T-helper 2 cell treated with Interferon-gamma antibody and Interleukin-4, amounts not matched to agents 5 μg/mL and 100 μg/mL, for 36 hours (primary cell): Measurements from ENCODE around the gene PATL1.
"Not testable (repeated sequence)": the region's sequence is repeated elsewhere in the genome, so short reads cannot be mapped to it uniquely, and the experiment has no call there.

Source experiments
- DNase-seq: peaks from one replicate; pipeline ENCODE4 v3.0.0; 2021; ENCODE audit warnings: low spot score
- H3K27ac Mint-ChIP-seq: one replicate; pipeline ENCODE4 v1.8.0; 2021; ENCODE audit warnings: mild to moderate bottlenecking, mixed read lengths
- H3K27me3 Mint-ChIP-seq: one replicate; pipeline ENCODE4 v1.8.0; 2021; ENCODE audit warnings: low read depth, mixed read lengths
- H3K36me3 Mint-ChIP-seq: one replicate; pipeline ENCODE4 v1.8.0; 2021; ENCODE audit warnings: low read depth, mixed read lengths
- H3K4me1 Mint-ChIP-seq: one replicate; pipeline ENCODE4 v1.8.0; 2021; ENCODE audit warnings: low read depth, mixed read lengths
- H3K4me3 Mint-ChIP-seq: one replicate; pipeline ENCODE4 v1.8.0; 2022; ENCODE audit warnings: mild to moderate bottlenecking, moderate library complexity, mixed read lengths
- H3K9me3 Mint-ChIP-seq: one replicate; pipeline ENCODE4 v1.8.0; 2021; ENCODE audit warnings: mixed read lengths

Gene PATL1, protein sequence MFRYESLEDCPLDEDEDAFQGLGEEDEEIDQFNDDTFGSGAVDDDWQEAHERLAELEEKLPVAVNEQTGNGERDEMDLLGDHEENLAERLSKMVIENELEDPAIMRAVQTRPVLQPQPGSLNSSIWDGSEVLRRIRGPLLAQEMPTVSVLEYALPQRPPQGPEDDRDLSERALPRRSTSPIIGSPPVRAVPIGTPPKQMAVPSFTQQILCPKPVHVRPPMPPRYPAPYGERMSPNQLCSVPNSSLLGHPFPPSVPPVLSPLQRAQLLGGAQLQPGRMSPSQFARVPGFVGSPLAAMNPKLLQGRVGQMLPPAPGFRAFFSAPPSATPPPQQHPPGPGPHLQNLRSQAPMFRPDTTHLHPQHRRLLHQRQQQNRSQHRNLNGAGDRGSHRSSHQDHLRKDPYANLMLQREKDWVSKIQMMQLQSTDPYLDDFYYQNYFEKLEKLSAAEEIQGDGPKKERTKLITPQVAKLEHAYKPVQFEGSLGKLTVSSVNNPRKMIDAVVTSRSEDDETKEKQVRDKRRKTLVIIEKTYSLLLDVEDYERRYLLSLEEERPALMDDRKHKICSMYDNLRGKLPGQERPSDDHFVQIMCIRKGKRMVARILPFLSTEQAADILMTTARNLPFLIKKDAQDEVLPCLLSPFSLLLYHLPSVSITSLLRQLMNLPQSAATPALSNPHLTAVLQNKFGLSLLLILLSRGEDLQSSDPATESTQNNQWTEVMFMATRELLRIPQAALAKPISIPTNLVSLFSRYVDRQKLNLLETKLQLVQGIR

DNA sequence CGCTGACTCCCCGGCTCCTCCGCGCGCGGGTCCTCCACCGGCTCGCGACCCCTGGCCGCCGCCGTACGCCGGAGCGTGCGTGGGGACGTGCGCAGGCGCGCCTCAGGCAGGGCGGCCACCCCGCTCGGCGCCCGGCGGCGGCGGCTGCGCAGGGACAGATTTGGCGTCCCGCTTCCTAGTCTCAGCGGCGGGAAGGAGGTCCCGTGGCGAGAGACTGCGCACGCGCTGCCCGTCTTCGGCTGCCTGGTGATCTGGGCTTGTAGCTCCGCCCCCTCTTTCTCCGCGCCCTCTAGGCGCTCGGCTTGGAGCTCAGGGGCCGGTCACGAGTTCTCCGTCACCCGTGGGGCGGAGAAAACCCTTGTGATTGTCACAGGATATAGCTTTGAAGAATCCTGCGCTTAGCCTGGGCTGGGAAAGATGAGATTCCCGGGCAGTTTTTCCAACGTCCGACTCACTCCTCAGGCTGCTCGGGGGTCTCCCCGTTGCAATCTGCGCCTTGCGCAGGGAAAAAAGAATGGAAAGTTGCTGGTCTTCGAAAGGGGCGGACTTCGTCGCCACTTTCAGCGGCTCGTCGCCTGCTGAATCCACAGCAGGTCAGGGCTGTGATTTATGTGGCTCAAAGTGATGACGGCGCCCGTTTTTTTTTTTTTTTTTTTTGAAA is at the start of gene PATL1:
PATL1 (minus strand) TSS at position 88 of the 661 bp plus-strand sequence. CDS start 142 bp downstream, outside the sequence.
- peak; percentile 99 for DNase-seq
- Mint-ChIP-seq H3K9me3 (no peaks in the 10 kb centered on the region), H3K36me3 (peaks cover 26% of the 10 kb centered on the region), H3K4me1 (peaks cover 31% of the 10 kb centered on the region), H3K27ac (peak within 1 kb of the TSS; percentile 97), H3K27me3 (no peaks in the 10 kb centered on the region), H3K4me3 (peak within 1 kb of the TSS; percentile 94)

DNA sequence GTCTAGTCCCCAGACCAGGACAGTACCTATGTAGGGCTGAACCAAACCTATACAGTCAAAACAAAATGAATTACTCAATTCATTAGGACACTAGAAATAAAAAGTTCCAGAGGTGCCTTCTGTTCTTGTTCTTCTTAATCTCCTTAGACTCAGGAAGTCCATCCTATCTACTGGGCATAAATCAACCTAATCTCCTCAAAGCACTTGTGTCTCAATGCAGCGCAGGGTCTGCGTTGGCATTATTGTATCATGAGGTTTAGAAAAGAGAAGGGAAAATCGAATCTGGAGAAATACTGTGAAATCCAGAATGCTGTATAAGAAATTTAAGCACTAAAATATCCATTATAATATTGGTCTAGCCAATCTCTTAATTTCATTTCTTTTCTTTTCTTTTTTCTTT is 47.2 kb upstream of the PATL1 start:
- Mint-ChIP-seq H3K27ac (no peak overlapping the region), H3K36me3 (no peaks in the 10 kb centered on the region), H3K4me1 (no peaks in the 10 kb centered on the region), H3K4me3 (no peak overlapping the region), H3K27me3 (peaks cover 19% of the 10 kb centered on the region), H3K9me3 (no peaks in the 10 kb centered on the region)
- no peak for DNase-seq

DNA sequence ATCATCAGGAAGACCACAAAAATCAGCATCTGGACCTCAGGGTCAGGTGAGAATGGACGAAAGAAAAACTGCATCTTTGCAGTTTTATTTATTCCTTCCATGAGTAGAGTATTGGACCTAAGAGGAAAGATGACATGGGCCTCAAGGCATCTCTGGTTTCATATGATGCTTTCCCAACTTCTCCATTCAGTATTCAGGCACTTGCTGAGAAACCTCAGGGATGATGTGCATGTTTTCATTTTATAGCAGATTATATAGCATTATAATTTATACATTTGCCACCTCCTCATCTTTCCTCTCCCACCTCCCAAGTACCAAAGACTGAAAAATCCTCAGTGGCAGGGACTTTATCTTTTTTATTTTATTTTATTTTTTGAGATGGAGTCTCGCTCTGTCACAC is 44.9 kb upstream of the PATL1 start, which contains the start of gene OR10V1:
OR10V1 (minus strand) TSS at position 101 of the 400 bp plus-strand sequence; CDS start at position 101, 0 bp downstream.
- Mint-ChIP-seq H3K4me1 (no peaks in the 10 kb centered on the region), H3K4me3 (no peak within 1 kb of the TSS), H3K27me3 (peaks cover 14% of the 10 kb centered on the region), H3K9me3 (no peaks in the 10 kb centered on the region), H3K36me3 (no peaks in the 10 kb centered on the region), H3K27ac (no peak within 1 kb of the TSS)
- DNase-seq: no peak

DNA sequence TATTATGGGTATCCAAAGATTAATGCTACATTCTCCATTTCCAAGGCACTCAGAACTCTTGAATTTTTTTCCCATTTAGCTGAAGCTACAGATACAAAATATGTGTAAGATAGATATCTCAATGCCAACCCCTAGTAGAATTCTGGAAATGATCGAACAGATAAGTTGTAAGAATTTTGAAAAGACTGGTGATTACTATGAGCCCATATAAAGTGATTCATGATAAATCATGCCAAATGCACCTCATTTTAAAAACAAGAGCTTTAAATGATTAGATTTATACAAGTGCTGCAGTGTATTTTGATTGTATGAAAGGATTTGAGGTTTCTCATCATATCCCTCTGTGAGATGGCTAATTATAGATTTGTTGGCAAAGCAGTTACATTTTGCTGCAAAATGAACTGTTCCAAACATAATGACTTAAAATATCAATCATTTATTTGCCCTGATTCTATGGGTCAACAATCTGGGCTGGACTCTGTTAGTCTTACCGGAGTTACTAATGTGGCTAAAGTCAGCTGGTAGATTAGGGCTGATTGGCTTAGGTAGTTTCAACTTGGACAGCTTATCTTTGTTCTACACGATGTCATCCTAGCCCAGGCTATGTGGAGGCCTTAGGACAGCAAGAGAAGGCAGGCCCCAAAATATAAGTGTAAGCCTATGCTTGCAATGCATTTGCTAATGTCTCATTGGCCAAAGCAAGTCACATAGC is 41.5 kb upstream of the PATL1 start:
- no peak for DNase-seq
- H3K27me3 Mint-ChIP-seq: peaks cover 6% of the 10 kb centered on the region
- H3K4me3 Mint-ChIP-seq: no peak overlapping the region
- H3K27ac Mint-ChIP-seq: no peak overlapping the region
- no peaks in the 10 kb centered on the region for H3K4me1 Mint-ChIP-seq
- H3K36me3 Mint-ChIP-seq: no peaks in the 10 kb centered on the region
- no peaks in the 10 kb centered on the region for H3K9me3 Mint-ChIP-seq

GRCh38 chr11:59708537-59708936 is 39.7 kb upstream of the PATL1 start:
- Mint-ChIP-seq H3K36me3 (no peaks in the 10 kb centered on the region), H3K27ac (no peak overlapping the region), H3K4me1 (no peaks in the 10 kb centered on the region), H3K9me3 (no peaks in the 10 kb centered on the region), H3K27me3 (no peaks in the 10 kb centered on the region), H3K4me3 (no peak overlapping the region)
- DNase-seq: no peak

DNA sequence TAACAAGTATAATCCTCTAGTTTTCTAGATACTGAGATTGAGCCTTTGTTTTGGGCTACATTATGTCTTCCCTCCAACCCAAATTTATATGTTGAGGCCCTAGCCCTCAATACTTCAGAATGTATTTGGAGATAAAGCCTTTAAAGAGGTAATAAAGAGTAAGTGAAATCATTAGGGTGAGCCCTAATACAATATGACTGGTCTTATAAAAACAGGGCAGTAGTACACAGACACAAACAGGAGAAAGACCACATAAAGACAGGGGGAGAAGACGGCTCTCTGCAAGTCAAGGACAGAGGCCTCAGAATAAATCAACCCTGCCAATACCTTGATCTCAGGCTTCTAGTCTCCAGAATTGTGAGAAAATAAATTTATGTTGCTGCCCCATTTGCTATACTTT is 38.5 kb upstream of the PATL1 start:
- no peak for DNase-seq
- H3K9me3 Mint-ChIP-seq: no peaks in the 10 kb centered on the region

GRCh38 chr11:59706518-59707285 is 37.9 kb upstream of the PATL1 start:
- no peak for DNase-seq
- Mint-ChIP-seq H3K27me3 (no peaks in the 10 kb centered on the region), H3K4me1 (no peaks in the 10 kb centered on the region), H3K4me3 (no peak overlapping the region), H3K36me3 (no peaks in the 10 kb centered on the region), H3K27ac (no peak overlapping the region), H3K9me3 (no peaks in the 10 kb centered on the region)

More for the DNA sequence above, 38.5 kb upstream of the PATL1 start:
- H3K27ac Mint-ChIP-seq: no peak overlapping the region
- H3K4me3 Mint-ChIP-seq: no peak overlapping the region
- H3K27me3 Mint-ChIP-seq: no peaks in the 10 kb centered on the region
- no peaks in the 10 kb centered on the region for H3K4me1 Mint-ChIP-seq
- H3K36me3 Mint-ChIP-seq: no peaks in the 10 kb centered on the region

- no peak overlapping the region for H3K27ac Mint-ChIP-seq
- H3K27me3 Mint-ChIP-seq: no peaks in the 10 kb centered on the region
- no peak for DNase-seq
- H3K9me3 Mint-ChIP-seq: peaks cover 3% of the 10 kb centered on the region
- no peak overlapping the region for H3K4me3 Mint-ChIP-seq
- H3K36me3 Mint-ChIP-seq: no peaks in the 10 kb centered on the region
- no peaks in the 10 kb centered on the region for H3K4me1 Mint-ChIP-seq
These were observed 36.5 kb upstream of the PATL1 start for GRCh38 chr11:59705294-59705693.

- H3K4me3 Mint-ChIP-seq, H3K9me3 Mint-ChIP-seq, H3K4me1 Mint-ChIP-seq, H3K36me3 Mint-ChIP-seq, H3K27me3 Mint-ChIP-seq, DNase-seq, H3K27ac Mint-ChIP-seq: not testable (repeated sequence)
These were observed 34.7 kb upstream of the PATL1 start for GRCh38 chr11:59703515-59703914.

GRCh38 chr11:59700157-59700556 is 31.3 kb upstream of the PATL1 start:
- not testable (repeated sequence) for H3K9me3 Mint-ChIP-seq, H3K4me3 Mint-ChIP-seq, H3K4me1 Mint-ChIP-seq, H3K36me3 Mint-ChIP-seq, H3K27me3 Mint-ChIP-seq, H3K27ac Mint-ChIP-seq, DNase-seq

DNA sequence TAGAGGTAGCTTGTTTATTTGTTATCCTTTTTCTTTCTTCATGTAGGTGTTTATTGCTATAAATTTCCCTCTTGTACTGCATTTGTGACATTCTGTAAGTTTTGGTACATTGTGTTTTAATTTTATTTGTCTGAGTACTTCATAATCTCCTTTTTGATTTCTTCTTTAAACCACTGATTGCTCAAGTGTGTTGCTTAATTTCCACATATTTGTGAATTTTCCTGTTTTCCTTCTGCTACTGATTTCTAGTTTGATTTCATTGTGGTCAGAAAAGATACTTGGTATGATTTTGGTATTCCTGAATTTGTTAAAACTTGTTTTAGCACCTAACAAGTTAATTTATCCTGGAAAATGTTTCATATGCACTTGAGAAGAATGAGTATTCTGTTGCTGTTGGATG is 29.7 kb upstream of the PATL1 start:
- peaks cover 7% of the 10 kb centered on the region for H3K9me3 Mint-ChIP-seq
- H3K4me3 Mint-ChIP-seq: no peak overlapping the region
- no peak overlapping the region for H3K27ac Mint-ChIP-seq
- H3K4me1 Mint-ChIP-seq: no peaks in the 10 kb centered on the region
- H3K27me3 Mint-ChIP-seq: peaks cover 6% of the 10 kb centered on the region
- no peaks in the 10 kb centered on the region for H3K36me3 Mint-ChIP-seq
- DNase-seq: no peak

- no peak for DNase-seq
- H3K36me3 Mint-ChIP-seq: no peaks in the 10 kb centered on the region
- H3K27ac Mint-ChIP-seq: no peak overlapping the region
- no peak overlapping the region for H3K4me3 Mint-ChIP-seq
- H3K27me3 Mint-ChIP-seq: peaks cover 14% of the 10 kb centered on the region
- peaks cover 11% of the 10 kb centered on the region for H3K9me3 Mint-ChIP-seq
- H3K4me1 Mint-ChIP-seq: no peaks in the 10 kb centered on the region
These were observed 24.1 kb upstream of the PATL1 start for GRCh38 chr11:59692915-59693314.

GRCh38 chr11:59691156-59691555 is 22.3 kb upstream of the PATL1 start:
- H3K27ac Mint-ChIP-seq: no peak overlapping the region

More at GRCh38 chr11:59691156-59691555, 22.3 kb upstream of the PATL1 start:
- H3K4me3 Mint-ChIP-seq: no peak overlapping the region
- peaks cover 11% of the 10 kb centered on the region for H3K9me3 Mint-ChIP-seq
- no peaks in the 10 kb centered on the region for H3K36me3 Mint-ChIP-seq
- no peaks in the 10 kb centered on the region for H3K4me1 Mint-ChIP-seq
- DNase-seq: no peak
- peaks cover 16% of the 10 kb centered on the region for H3K27me3 Mint-ChIP-seq
